ENCODE measurements around the gene SERPINE2.

The SERPINE2 gene, protein sequence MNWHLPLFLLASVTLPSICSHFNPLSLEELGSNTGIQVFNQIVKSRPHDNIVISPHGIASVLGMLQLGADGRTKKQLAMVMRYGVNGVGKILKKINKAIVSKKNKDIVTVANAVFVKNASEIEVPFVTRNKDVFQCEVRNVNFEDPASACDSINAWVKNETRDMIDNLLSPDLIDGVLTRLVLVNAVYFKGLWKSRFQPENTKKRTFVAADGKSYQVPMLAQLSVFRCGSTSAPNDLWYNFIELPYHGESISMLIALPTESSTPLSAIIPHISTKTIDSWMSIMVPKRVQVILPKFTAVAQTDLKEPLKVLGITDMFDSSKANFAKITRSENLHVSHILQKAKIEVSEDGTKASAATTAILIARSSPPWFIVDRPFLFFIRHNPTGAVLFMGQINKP

DNA sequence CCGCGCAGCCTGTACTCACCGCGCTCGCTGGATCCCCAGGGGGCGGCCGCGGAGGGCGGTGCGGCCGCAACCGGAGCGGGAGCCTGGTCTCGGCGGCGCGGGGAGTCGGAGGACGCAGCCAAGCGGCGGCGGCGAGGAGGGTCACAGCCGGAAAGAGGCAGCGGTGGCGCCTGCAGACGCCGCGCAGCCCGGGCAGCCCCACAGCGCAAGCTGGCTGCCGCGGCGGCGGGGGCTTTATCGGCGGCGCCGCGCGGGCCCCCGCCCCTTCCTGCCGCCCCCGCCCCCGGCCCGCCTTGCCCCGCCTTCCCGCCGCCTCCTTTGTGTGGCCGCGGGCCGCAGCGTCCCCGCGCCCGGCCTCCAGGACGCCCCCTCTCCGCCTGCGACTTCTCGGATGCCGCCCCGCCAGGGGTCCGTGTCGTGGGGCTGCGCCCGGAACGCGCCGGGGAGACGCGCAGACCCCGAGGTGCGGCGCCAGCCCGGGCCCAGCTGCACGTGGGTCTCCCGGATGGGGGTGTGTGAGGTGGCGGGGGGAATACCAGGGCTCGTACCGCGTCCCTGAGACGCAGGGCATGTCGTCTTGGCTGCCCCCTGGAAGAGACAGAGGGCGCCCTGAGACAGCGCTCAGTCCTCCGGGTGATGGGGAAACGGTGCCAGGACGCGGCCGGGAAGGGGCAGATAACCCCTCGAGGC is at the start of gene SERPINE2:
SERPINE2 (minus strand) TSS at position 207 of the 690 bp plus-strand sequence. CDS start 37,386 bp downstream, outside the sequence.
- DNase-seq (ENCODE audit: low read depth), result peak; percentile 39

GRCh38 chr2:224086226-224086914 is 47.3 kb upstream of the SERPINE2 start:
- peak; percentile 75 for DNase-seq (ENCODE audit: low read depth)

DNA sequence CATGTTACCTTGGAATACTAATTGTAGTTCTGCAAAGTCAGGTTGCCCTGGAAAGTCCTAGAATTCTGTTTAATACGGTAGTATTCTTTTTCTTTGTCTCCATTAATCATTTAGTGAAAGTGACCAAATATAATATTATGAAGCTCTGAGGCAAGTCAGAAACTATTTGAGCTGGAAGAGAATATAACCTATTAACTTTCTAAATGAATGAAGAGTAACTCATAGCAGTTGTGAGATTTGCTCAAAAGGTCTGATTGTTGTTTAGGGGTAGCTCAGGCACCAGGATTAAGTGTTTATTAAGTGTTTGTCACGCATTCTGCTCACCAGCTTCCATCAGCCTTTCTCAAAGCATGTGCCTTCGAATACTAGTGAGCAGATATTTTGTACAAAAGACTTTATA is 46.7 kb upstream of the SERPINE2 start:
- DNase-seq (ENCODE audit: low read depth), result no peak

DNA sequence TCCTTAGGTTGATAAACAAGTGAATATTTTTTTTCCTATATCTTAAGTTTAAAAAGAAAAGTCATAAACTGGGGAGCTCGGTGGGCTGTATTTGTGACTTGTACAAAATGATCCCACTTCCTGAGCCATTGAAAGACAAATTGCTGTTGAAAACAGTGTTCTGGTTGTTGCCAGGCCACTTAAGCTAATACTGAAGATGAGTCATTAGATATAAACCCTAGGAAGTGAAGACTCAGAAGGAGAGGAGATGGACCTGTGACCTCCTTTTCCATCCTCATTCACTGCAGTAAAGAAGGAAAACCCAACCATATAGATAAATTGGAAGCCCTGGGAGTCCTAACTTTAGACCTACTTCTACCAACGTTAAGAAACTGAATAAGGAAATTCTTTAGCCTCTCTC is 46.2 kb upstream of the SERPINE2 start:
- peak; percentile 20 for DNase-seq (ENCODE audit: low read depth)

DNA sequence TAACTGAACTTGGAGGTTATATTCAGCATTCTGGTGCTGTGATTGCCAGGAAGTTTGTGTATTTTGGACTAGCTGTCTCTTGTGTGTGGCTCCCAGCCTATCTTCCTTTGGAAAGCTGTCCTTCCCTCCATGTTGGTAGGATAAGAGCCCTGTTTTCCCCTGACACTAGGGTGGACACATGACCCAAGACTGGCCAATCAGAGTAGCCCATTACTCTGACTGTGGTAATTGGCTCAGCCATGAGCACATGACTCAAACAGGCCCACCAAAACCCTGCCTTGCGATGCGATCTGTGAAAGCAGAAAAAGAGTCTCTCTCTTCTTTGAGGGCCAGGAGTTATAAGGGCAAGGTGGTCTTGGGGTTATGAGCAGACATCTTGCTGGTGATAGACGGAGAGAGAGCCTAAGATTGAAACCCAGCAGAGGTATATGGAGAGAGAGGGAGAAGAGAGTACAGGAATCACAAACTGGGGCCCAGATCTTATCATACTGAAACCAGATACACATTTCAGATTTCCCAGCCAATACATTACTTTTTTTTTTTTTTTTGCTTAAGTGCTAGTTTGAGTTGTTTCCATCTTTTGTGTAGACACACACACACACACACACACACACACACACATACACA is 45.3 kb upstream of the SERPINE2 start:
- DNase-seq (ENCODE audit: low read depth), result no peak

- no peak for DNase-seq (ENCODE audit: low read depth)
Observed at GRCh38 chr2:224083638-224084037, 44.6 kb upstream of the SERPINE2 start.

- DNase-seq (ENCODE audit: low read depth), result no peak
Observed at GRCh38 chr2:224078656-224079055, 39.6 kb upstream of the SERPINE2 start.

DNA sequence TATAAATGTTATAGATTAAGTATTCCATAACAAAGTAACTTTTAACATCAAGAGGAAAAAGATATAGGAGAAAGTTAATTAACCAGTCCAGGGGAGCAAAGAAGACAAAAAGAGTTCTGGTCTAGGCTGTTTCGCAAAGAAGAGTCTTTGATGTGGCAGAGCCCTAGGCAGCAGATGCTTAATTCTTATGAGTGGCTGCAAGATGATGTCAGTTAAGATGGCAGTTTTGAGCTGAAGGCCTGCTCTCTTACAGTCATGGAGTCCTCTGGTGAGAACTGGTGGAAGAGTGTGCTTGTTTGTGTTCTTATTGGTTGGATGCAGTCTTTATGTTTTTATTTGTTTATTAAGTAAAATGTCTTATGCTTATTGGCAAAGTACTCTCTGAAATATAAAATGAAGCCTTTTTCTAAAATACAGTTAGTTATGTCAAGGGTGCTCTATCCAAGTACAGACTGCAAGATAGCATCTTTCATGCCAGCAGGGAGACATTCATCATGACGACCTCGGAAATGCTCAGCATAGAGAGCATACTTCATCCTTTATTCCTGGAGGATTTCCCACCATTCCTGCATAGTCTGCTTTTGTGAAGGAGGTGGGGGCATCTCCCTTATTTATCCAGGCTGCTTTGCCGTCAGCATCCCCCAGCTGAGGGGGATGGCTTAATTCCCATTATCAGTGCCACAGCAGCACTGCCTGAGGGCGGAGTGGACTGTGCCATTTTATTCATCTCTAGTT is 38.9 kb upstream of the SERPINE2 start:
- DNase-seq (ENCODE audit: low read depth), result no peak

DNA sequence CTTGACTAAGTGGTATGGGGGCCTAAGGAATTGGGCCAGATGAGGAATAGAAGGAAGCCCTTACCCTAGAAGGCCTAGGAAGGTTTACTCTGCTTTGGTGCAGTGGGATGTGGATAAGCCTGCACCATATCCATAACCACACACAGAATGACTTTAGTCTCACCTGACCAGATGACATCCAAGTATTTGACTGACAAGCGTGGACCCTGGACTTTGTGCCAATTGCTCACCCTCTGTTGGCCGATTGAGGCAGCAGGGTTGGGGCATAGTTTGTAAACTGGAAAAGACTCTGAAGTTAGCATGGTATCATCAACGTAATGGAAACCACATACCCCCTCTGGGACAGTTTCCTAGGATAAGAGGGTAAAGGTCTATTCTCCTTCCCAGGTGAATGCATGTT is 36.5 kb upstream of the SERPINE2 start:
- DNase-seq (ENCODE audit: low read depth), result no peak

DNA sequence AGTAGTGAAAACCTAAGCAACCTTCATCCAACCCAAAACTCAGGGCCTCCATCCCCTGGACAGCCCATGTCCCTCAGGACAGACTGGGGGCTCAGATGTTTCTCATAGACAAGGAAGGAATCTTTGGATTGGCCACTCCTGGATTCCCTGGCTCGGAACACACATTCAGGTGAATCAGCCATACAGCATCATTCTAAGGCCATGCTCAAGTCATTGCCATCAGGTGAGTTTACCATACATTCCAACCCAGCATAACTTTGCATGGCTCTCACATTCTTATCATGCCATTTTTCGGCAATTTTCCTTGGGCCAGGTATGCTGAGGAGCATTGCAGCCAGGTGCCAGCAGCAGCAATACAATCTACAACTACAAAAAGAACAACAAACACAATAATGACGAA is 34.6 kb upstream of the SERPINE2 start:
- DNase-seq (ENCODE audit: low read depth), result no peak

- DNase-seq (ENCODE audit: low read depth), result no peak
Observed at GRCh38 chr2:224072541-224073188, 33.6 kb upstream of the SERPINE2 start.

GRCh38 chr2:224069172-224069571 is 30.1 kb upstream of the SERPINE2 start:
- no peak for DNase-seq (ENCODE audit: low read depth)

DNA sequence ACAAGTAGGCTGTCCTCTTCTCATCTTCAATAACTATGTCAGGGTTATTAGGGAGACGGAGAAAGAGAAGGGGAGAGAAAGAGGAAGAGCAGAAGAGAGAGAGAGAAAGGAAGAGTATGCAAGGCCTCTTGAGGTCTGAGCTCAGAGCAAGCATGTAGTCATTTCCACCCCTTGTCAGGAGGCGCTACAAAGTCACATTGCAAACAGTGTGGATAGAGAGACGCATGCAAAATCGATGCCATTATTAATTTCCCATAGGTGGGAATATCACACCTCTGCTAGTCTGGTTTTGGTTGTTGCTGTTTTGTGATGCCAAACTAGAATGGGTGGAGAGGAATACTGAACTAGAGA is 24.2 kb upstream of the SERPINE2 start:
- DNase-seq (ENCODE audit: low read depth), result no peak

DNA sequence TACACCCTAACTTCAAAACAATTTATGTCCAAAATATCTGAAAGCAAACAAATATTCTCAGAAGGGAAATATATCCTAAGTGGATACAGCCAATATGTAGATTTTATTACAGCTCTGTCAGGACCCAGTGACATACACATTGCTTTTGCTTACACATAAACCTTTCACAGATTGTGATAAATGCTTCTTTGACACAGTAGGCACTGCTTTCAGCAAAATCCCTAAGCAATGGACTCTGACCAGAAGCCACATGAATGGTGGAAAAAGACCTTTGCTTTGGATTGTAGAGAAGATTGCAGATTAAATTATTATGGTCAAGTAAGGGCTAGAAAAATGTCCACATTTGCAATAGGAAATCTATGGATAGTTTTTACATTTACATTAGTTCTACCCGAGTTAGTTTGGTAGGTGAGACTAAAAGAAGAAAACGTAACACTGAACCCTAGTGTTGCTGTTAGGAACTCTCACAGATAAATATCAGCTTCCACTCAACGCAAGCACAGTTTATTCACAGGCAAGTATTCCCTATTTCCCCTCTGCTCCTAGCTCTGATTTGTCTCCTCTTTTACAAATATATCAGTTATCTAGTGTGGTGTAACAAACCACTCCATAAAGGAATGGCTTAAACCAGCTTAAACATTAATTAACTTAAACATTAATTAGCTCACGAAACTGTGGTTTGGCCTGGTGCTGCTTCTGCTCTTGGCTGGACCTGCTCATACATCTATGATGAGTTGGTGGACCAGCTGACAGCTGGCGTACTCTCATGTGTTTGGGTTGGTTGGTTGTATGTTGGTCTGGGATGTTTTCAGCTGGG is 23.6 kb upstream of the SERPINE2 start:
- no peak for DNase-seq (ENCODE audit: low read depth)

DNA sequence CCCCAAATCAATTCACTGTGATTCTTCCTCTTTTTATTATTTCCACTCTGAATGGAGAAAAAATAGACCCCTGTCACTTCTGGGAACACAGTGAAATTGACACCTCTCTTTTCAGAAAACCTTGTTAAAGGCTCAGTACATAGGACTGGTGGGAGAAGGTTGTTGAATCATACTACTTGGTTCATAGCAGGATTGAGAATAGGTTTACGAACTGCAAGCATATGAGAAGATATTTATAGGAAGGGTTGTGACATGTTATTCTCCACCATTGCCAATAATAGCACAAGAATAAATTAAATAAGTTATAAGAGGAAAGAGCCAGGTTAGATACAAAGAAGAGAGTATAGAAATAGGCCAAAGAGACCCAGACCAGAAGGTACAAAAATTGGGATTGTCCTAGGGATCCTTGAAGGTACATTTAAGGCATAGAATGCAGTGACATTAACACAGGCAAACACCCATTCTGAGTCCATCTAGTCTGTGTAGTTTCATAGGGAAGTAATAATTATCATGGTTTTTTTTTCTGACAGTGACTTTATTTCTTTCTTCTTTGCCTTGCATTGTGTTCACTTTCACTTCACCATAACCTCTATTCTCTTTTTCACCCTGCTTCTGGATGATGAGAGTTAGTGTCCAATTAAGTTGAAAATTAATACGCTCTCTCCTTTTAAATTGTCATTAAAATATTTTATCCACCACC is 21.8 kb upstream of the SERPINE2 start:
- no peak for DNase-seq (ENCODE audit: low read depth)

DNA sequence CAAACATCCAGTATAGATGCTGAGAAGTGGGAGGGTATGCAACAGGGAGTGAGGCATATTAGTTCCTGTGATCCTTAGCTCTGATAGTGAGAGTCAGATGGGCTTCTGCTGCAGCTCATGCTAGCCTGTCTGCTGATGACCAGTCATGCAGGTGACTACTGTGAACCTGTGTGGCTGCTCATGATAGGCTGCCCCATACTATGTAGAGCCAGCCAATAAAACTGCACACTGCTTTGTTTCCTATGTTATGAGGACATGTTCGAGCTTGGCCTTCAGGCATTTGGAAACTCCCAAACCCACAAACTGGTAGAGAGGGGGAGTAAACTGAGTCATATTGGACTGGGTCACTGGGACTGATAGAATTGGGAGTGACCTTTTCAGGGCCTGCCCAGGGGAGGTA is 20.1 kb upstream of the SERPINE2 start:
- no peak for DNase-seq (ENCODE audit: low read depth)

- DNase-seq (ENCODE audit: low read depth), result no peak
Observed at GRCh38 chr2:224058048-224058775, 19.1 kb upstream of the SERPINE2 start.

DNA sequence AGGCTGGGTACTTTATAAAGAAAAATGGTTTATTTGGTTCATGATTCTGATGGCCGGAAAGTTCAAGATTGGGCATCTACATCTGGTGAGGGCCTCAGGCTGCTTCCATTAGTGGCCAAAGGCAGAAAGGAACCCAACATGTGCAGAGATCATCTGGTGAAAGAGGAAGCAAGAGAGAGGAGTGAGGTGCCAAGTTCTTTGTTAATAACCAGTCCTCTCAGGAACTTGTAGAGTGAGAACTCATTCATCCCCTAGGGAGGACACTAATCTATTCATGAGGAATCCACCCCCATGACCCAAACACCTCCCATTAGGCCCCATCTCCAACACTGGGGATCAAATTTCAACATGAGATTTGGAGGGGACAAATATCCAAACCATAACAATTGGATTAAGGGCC is 17.8 kb upstream of the SERPINE2 start:
- no peak for DNase-seq (ENCODE audit: low read depth)

- DNase-seq (ENCODE audit: low read depth), result no peak
Observed at GRCh38 chr2:224055101-224055500, 16.0 kb upstream of the SERPINE2 start.
